ENCODE results near the gene CCDC188. TPM values are rescaled to one million over a fixed set of nuclear protein-coding genes. Genes with fewer than 3 reads are reported as not detected.

Gene CCDC188
- total and polyA plus RNA-seq, 2 of the 4 experiments (the other 2 are of a cell fraction) = 0.10 TPM; not detected in 1

DNA sequence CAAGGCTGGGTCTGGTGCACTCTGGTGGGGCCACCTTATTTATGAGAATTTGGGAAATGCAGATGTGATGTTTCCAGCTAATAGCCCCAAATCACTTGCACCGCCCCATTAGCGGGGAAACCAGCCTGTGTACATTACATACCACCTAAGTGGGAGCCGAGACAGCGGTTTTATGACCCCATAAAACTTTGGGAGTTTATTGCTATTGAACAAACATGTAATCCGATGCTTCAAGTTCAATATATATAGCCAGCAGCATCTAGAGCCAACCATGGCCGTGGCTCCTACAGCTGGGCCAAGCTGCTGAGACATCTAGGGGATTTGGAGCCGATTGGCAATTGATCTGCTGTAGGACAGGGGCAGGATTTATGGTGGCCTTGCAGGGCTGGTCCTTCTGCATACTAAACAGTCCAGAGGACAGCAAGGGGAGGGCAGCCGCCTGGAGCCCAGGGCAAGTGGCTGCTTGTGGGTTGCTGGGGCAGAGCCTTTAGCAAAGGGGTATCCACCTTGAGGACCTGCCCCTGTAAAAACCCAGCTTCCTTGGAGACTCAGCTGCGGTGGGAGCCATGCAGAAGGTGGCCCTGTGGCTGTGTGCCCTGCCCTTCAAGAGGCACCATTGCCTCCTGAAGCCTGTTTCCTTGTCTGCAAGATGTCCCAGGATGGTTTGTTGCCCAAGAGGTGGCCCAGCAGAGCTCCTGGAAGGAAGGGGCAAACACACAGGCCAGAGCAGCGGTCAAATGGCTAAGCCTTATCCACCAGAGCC, 47.9 kb upstream of the CCDC188 start:
- peaks cover 51% of the 10 kb centered on the region for H3K27me3 ChIP-seq (ENCODE audit: control insufficient read depth, insufficient read depth, low read length)
- H2BK20ac ChIP-seq (ENCODE audit: low read depth, low read length) = no peak overlapping the region
- no peak overlapping the region for H3K18ac ChIP-seq (ENCODE audit: low read depth, low read length)
- peaks cover 7% of the 10 kb centered on the region for H3K4me1 ChIP-seq (ENCODE audit: control insufficient read depth, insufficient read depth, low read length)
- H2BK5ac ChIP-seq (ENCODE audit: low read depth, low read length, poor library complexity, severe bottlenecking) = no peak overlapping the region
- H3K23ac ChIP-seq (ENCODE audit: low read depth, low read length) = no peak overlapping the region
- no peak overlapping the region for H4K5ac ChIP-seq (ENCODE audit: low read depth, low read length)
- intact Hi-C loops (cut with micrococcal nuclease) = no loop called here
- WGBS, 2 experiments (ENCODE audit: extremely low coverage in 2 of 2, insufficient read length in 1 of 2) = 21% methylated on average over 5 of the region's 10 CpGs; no CpG with 5 or more reads in 1 of the 2 experiments
- no peak overlapping the region for H3K4ac ChIP-seq (ENCODE audit: low read depth, low read length)
- no peak overlapping the region for H4K91ac ChIP-seq (ENCODE audit: insufficient read depth, low read depth, low read length)
- H3K9ac ChIP-seq (ENCODE audit: low read depth, low read length) = no peak overlapping the region
- in situ Hi-C loops (cut with MboI; ENCODE audit: low sequenced_read_pairs) = no loop called here
- H3K14ac ChIP-seq (replicated peaks; ENCODE audit: low read depth, low read length) = no peak overlapping the region
- ChIA-PET POLR2A (ENCODE audit: unreplicated experiment) (no interaction called here), CTCF (no interaction called here)
- H3K4me3 ChIP-seq (ENCODE audit: insufficient read depth, low read depth, low read length) = no peak overlapping the region
- no peak overlapping the region for H2AK9ac ChIP-seq (replicated peaks; ENCODE audit: low read depth, low read length, poor library complexity)
- no peaks in the 10 kb centered on the region for H3K9me3 ChIP-seq (ENCODE audit: control insufficient read depth, insufficient read depth, low read length)
- H3K9me1 ChIP-seq (ENCODE audit: insufficient read depth, low read length) = peaks cover 6% of the 10 kb centered on the region
- no TSS peak for BruUV-seq (replicated peaks)
- H3K27ac ChIP-seq (ENCODE audit: insufficient read depth, low read length) = no peak overlapping the region
- TF ChIP-seq BHLHE40 (IDR thresholded peaks at IDR 0.05; ENCODE audit: low read depth, low read length) (no peak), POLR2A (IDR thresholded peaks at IDR 0.05; ENCODE audit: low read depth, low read length) (no peak), RAD21 (IDR thresholded peaks at IDR 0.05; ENCODE audit: low read length) (no peak), SMC3 (IDR thresholded peaks at IDR 0.05; ENCODE audit: low read depth, low read length) (no peak)
- TF ChIP-seq, protein P1, sequence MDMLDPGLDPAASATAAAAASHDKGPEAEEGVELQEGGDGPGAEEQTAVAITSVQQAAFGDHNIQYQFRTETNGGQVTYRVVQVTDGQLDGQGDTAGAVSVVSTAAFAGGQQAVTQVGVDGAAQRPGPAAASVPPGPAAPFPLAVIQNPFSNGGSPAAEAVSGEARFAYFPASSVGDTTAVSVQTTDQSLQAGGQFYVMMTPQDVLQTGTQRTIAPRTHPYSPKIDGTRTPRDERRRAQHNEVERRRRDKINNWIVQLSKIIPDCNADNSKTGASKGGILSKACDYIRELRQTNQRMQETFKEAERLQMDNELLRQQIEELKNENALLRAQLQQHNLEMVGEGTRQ (IDR thresholded peaks at IDR 0.05; ENCODE audit: low read depth, low read length) = no peak
- TF ChIP-seq, protein P2, sequence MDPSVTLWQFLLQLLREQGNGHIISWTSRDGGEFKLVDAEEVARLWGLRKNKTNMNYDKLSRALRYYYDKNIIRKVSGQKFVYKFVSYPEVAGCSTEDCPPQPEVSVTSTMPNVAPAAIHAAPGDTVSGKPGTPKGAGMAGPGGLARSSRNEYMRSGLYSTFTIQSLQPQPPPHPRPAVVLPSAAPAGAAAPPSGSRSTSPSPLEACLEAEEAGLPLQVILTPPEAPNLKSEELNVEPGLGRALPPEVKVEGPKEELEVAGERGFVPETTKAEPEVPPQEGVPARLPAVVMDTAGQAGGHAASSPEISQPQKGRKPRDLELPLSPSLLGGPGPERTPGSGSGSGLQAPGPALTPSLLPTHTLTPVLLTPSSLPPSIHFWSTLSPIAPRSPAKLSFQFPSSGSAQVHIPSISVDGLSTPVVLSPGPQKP (IDR thresholded peaks at IDR 0.05; ENCODE audit: borderline replicate concordance, low read depth, low read length) = no peak
- H3K4me2 ChIP-seq (ENCODE audit: low read depth, low read length) = no peak overlapping the region
- H2BK120ac ChIP-seq (ENCODE audit: low read depth, low read length) = no peak overlapping the region
- ATAC-seq (ENCODE audit: low read depth) = no peak
- no peaks in the 10 kb centered on the region for H3K36me3 ChIP-seq (ENCODE audit: control insufficient read depth, insufficient read depth, low read length)
- no peak for DNase-seq
- no peak overlapping the region for H4K8ac ChIP-seq (ENCODE audit: low read depth in 2 of 2, low read length in 2 of 2)
- no peak overlapping the region for H2BK15ac ChIP-seq (ENCODE audit: low read depth, low read length)
- no peak overlapping the region for H2AFZ ChIP-seq (replicated peaks; ENCODE audit: low read length, poor library complexity)
- no peak overlapping the region for H3K56ac ChIP-seq (ENCODE audit: extremely low read depth, insufficient read depth, low read length)
- dilution Hi-C loops (cut with HindIII; ENCODE audit: low sequenced_read_pairs, unreplicated experiment) = no loop called here
- H3K79me1 ChIP-seq (ENCODE audit: low read depth in 1 of 2, low read length in 2 of 2) = no peaks in the 10 kb centered on the region
- no peaks in the 10 kb centered on the region for H4K20me1 ChIP-seq (ENCODE audit: insufficient read depth, low read length)
- no peak overlapping the region for H2AK5ac ChIP-seq (ENCODE audit: low read depth, low read length)
